GM23248 (cell line): ENCODE measurements around the gene NFAT5.

Experiments
- EZH2 ChIP-seq: fragments of 200-600 bp; sonication (generic); IDR thresholded peaks from 2 replicates; pipeline ENCODE4 v1.6.1; 2018; ENCODE audit warnings: antibody characterized with exemption, mild to moderate bottlenecking; ENCODE audit not compliant: insufficient read depth, poor library complexity, severe bottlenecking
- EZH2phosphoT487 ChIP-seq: fragments of 200-600 bp; sonication (generic); IDR thresholded peaks from 2 replicates; pipeline ENCODE4 v1.6.1; 2018; ENCODE audit warnings: antibody characterized with exemption, moderate library complexity, mild to moderate bottlenecking, low read depth; ENCODE audit not compliant: insufficient read depth

DNA sequence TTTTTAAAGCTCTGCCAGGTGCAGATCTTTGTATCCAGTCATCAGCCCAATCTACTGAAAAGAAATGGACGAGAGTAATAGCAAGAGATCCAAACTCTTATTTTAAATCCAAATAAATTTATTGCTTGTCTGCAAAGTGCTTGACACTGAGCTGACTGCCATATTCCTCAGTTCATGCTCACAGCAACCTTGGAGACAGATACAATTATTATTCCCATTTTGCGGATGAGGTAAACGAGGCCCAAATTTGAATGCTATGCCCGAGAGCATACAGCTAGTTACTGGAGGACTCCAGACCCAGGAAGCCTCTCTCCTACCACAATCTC lies 188.3 kb downstream of the NFAT5 start:
- TF ChIP-seq EZH2 (no peak), EZH2phosphoT487 (no peak)
